Nucleus accumbens (tissue), 56 donors: ENCODE data around the gene SNX30.
A peak's percentile ranks its signal among the peaks of the same experiment; 100 is the strongest.
"Not testable (repeated sequence)": the region's sequence is repeated elsewhere in the genome, so short reads cannot be mapped to it uniquely, and the experiment has no call there.

Experiments used
- DNase-seq, 56 donors: peaks; one replicate each; lab custom pipeline; 2025; lab: John Stamatoyannopoulos, UW

Gene SNX30, protein sequence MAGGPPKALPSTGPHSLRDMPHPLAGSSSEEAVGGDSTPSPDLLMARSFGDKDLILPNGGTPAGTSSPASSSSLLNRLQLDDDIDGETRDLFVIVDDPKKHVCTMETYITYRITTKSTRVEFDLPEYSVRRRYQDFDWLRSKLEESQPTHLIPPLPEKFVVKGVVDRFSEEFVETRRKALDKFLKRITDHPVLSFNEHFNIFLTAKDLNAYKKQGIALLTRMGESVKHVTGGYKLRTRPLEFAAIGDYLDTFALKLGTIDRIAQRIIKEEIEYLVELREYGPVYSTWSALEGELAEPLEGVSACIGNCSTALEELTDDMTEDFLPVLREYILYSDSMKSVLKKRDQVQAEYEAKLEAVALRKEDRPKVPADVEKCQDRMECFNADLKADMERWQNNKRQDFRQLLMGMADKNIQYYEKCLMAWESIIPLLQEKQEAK

DNA sequence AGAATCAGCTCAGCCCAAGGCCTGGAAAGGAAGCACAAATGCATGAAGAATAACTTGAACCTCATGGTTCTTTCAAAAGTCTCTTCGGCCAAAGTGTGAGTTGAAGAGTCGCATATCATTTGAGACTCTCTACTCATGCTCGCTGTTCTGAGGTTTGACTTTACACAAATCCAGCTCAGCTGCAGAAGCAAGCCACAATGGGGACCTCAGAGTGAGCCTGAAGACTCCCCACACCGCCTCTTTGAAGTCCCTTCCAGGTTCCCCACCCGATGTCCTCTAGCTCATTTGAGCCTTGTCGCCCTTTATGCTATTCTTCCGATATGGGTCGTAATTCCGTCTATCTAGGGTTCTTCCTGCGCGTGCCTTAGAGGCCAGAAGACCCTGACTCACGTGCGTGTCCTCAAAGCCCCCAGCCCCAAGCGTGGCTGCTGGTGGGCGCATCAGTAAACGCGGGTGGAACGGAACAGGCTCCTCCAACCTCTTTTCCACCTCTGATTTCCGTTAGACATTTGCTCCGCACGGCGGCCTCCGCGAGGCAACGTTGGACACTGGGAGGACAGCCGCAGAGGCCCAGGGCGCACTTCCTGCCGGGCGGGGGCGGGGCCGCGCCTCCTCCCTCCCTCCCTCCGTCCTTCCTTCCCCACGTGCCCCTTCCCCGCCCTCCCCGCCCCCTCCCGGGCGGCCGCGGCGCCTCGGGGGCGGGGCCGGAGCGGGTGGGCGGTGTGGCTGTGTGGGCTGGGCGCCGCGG is at the start of gene SNX30:
Gene SNX30, plus strand, starts transcription at position 745 of the 748 bp plus-strand sequence. CDS start 242 bp downstream, outside the sequence.
- DNase-seq, result peak; percentile 29 to 93 (median 84)

DNA sequence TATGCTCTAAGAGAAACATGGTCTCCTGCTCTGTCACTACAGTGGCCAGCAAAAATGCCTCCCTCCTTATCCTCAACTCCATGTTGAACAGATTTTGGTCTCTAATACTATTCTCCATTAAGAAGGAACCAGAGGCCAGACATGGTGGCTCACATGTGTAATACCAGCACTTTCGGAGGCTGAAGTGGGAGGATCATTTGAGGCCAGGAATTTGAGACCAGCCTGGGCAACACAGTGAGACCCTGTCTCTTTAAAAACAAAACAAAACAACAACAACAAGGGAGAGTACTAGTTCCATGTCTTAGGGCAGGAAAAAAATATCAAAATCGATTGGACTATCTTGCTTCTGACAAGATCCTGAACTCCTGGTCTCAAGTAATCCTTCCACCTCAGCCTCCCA is 47.3 kb upstream of the SNX30 start:
- DNase-seq, result no peak

DNA sequence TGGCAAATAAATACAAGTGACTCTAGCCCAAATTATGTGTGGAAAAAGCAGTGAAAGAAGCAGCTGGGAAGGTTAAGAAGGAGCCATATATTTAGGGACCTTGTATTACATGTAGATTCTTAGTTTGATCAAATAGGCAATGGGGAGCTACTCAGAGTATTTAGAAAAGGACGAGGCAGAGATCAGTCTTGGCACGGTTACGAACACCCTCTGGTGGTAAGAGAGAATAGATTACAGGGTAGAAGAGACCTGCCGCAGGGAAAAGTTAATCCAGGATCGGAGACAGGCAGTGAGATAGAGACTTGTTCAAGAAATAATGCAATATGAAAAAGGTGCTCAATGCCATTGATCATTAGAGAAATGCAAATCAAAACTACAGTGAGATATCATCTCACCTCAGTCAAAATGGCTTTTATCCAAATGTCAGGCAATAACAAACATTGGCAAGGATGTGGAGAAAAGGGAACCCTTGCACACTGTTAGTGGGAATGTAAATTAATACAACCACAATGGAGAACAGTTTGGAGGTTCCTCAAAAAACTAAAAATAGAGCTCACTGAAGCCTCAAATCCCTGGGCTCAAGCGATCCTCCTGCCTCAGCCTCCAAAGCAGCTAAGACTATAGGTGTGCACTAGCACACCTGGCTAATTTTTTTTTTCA is 44.7 kb upstream of the SNX30 start:
- peak in 24 of 56 donors; percentile 2 to 62 (median 10) for DNase-seq

DNA sequence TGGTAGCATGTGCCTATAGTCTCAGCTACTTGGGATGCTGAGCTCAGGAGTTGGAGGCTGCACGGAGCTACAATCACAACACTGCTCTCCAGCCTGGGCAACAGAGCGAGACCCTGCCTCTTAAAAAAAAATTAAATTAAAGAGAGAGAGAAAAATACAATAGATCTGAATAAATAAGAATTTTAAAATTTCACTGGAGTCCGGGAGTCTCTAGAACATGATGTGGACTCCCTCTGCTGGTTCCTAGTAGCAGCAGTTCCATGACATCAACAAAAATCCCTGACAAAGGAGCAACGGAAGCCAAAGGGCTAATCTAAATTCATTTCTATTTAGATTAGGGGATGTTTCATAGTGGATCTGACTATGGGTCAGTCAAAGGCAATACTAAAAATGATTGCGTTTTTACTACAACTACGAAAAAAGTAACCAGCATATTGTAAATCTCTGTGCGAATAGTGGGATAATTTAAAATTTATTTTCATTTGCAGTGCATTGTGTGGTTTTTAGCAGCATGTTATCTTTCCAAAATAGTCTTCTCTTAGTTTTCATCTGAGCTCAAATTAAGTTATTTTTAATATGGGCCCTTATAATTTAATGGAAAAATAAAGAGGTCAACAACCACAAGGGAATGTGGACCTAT is 39.4 kb upstream of the SNX30 start:
- DNase-seq, result peak in 24 of 56 donors; percentile 1 to 36 (median 10)

DNA sequence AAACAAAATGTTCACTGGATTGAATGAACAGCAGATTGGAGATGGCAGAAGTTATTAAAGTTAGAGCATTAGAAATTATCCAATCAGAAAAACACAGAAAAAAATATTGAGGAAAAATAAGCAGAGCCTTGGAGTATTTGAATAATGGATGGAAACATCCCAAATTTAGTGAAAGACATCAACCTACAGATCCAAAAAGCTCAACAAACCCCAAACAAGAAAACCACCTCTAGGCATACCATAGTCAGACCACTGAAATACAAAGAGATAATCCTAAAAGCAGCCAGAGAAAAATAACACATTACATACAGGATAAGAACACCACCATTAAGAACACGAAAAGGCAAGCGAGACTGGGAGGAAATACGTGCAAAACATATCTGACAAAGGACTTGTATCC is 37.9 kb upstream of the SNX30 start:
- no peak for DNase-seq

DNA sequence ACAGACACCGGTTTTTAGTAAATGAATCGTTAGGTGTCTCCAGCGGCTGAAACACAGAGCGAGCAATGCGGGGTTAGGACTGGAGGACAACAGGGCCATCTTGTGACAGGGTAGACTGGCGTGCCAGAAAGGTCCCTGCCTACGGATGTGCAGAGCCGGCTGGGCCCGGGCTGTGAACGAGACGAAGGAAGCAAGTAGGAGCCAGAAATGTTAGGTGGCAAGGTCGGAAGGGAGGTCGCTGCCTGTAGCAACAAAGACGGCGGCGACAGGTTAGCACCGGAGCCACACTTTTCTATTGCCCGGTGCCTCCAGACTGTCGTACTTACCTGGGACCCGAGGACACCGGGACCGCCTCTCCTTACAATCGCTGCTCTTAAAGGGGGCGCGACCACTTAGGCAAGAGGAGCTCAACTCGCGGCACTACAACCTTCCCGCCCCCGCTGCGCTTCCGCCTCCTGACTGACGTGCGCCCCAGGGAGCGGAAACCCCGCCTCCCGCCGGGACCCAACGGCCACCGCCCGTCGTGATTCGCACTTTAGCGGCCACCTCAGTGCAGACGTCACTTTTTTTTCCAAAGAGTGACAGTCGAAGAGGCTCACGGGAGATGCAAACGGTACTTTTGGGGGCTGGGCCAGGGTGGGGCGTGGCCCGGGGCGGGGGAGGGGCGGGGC is 32.8 kb upstream of the SNX30 start, which contains the start of gene INIP:
Gene INIP, minus strand, starts transcription at position 457 of the 671 bp plus-strand sequence. CDS start 1,632 bp downstream, outside the sequence.
- DNase-seq, result peak; percentile 66 to 98 (median 95)

DNA sequence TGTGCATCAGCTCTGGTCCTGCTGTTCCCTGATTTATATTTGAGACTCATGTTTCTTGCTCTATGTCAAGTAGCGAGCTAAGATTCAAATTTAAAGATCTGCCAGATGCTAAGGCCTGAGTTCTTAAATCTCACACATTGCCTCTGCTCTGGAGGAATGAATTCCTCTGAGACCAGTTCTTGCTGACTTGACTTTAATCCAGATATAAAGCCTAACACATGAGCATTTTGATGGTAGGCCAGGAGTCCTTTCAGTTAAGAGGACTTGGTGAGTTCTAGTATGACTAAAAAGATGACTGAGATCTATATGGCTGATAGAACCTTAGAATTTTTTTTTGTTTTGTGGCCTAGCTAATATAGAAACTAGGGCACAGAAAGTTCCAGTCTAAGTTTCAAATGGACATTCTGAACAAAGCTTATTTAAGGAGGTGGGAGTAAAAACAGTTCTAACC is 31.3 kb upstream of the SNX30 start:
- no peak for DNase-seq

DNA sequence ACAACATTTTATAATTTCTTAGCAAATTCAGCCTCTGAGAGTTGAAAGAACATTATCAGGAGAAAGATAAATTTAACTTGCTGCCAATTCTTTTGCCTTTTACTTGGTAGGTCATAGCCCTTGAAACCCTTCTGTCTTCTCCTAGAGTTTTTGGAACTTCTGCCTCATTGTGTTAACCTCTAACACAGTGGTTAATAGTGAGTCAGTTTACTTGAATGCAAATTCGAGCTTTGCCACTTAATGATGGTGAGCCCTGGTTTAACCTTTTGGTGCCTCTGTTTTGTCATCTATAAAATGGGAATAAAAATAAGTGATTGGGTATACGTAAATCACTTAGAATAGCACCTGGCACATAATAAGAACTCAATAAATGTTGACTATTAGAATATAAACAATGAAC is 30.9 kb upstream of the SNX30 start:
- no peak for DNase-seq

DNA sequence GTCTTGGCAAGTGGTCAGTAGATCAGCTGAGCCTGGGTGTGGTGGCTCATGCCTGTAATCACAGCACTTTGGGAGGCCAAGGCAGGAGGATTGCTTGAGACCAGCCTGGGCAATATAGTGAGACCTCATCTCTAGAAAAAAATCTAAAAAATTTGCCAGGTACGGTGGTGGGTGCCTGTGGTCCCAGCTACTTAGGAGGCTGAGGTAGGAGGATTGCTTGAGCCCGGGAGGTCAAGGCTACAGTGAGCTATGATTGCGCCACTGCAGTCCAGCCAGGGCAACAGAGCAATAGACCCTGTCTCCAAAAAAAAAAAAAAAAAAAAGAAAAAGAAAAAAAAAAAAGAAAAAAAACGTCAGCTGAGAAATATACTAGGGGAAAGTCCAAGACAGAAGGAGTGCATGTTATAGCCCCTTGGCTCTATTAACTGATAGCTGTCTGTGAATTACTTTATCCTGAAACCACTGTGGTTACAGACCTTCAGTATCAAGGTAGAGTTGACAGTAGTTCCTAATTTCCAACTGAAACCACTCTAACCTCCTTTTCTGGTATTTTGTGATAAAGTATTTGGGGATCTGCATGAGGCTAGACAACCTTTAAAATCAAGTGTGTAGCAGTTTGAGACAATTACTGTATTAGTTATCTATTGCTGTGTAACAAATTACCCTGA is 30.3 kb upstream of the SNX30 start:
- DNase-seq, result no peak

DNA sequence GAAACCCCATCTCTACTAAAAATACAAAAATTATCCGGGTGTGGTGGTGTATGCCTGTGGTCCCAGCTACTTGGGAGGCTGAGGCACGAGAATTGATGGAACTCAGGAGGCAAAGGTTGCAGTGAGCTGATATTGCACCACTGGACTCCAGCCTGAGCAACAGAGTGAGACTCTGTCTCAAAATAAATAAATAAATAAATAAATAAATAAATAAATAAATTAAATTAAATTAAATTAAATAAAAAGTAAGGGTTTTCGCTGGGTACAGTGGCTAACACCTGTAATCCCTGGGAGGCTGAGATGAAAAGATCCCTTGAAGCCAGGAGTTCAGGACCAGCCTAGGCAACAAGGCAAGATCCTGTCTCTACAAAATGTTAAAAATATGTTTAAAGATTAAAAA is 27.8 kb upstream of the SNX30 start:
- DNase-seq, result not testable (repeated sequence)

DNA sequence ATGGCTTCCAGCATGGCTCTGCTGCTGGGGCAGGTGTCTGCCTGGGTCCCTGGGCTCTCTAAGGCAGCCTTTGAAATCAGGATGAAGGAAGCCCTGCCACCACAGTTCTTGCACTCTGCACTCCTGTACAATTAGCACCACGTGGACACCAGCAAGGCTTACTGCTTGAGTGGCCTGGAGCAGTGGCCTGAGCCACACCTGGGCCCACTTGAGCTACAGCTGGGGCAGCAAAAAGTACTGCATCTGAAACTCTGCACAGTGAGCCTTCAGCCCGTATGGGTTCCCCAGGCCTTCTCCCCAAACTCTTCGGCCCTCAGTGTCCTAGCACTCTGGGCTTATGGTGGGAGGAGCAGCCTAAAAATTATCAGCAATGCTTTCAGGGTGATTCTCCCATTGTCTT is 24.6 kb upstream of the SNX30 start:
- DNase-seq, result no peak

DNA sequence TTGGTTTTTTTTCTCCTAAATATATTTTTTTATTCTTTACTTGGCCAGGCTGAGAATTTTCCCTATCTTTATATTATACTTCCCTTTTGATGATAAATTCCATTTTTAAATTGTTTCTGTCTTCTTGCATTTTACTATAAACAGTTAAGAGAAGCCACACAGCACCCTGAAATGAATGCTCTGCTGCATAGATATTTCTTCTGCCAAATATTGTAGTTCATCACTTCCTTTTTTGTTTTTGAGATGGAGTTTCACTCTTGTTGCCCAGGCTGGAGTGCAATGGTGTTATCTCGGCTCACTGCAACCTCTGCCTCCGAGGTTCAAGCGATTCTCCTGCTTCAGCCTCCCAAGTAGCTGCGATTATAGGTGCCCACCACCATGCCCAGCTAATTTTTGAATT is 24.1 kb upstream of the SNX30 start:
- DNase-seq, result no peak

DNA sequence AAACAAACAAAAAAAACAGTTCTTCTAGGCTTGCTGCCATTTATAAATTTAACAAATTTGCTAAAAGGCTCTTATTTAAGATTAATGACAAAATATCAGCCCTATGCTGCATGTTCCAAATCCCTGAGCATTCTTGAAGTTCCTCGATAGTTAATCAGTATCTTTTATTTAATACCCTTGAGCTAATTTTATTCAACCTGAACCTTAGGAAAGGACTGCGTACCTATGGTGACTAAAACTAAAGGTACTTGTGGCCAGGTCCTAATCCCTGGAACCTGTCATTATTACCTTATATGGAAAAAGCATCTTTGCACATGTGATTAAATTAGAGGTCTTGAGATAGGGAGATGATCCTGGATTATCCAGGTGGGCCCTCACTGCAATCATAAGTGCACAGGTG is 22.2 kb upstream of the SNX30 start:
- no peak for DNase-seq

DNA sequence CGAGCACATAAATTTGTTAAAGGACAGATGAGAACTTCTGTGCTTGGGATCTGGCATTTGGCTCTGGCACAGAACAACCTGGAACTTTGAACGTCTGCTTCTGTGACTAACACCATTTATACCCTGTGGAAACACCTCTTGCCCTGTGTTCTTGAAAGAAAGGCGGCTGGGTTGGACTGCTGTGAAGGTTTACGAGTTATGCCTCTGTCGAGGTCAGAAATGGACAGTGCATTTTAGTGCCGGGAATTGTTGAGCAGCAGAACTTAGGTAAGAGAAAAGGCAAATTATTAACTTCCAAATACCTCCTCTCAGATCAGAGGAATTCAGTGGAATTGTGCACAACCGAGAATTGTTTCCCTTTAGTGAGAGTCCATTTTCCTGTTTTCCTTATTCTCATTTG is 18.6 kb upstream of the SNX30 start:
- no peak for DNase-seq

DNA sequence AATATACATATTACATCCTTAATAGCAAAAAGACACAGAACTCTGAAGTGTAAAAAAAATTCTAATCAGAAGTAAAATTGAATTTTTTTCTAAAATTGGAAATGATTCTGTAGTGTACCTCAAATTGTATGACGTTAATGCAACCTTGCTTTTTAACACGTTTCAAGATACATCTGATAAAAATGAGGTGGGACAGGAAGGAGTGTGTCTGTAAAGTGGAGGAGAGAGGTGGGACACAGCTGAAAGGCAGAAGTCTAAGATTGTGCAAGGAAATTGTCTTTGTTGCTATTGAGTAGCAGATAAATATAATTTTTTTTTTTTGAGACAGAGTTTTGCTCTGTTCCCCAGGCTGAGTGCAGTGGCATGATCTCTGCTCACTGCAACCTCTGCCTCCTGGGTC is 15.7 kb upstream of the SNX30 start:
- DNase-seq, result no peak

DNA sequence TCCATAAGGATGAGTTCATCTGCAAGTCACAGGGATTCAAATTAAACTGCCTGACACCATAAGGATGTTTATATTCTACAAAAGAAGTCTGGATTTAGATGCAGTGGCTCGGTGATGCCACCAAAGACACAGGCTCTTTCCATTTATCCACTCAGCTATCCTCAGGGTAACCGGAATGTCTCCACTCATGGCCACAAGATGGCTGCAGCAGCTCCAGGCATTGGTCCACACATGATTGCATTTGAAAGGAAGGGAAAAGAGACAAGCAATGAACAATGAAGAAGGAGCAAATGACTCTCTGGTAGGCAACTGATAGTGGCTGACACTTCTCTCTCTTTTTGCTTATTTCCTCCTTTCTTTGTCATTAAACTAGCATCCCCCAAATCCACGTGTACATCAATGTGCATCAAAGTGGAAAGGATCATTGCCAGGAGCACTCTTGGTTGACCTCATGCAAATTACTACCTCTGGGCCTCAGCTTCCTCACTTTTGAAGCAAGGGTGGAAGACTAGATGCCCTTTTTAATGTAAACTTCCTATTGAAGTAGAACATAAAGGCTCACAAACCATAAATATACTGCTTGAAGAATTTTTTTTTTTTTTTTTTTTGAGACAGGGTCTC is 7.2 kb upstream of the SNX30 start:
- peak in 1 of 56 donors; percentile 4 for DNase-seq

DNA sequence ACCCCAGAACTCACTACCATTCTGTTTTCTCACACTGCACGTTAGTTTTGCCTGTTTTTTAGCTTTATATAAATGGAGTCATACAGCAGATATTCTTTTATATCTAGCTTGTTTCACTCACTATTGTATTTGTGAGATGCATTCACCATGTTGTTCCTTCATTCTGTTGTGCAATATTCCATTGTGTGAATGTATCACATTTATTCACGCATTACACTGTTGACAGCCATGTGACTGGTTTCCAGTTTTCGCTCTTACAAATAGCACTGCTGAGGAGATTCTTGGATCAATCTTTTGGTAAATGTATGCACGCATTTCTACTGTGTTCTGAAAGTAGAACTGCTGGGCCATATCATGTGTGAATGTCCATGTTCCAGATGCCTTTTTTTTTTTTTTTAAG is 6.4 kb upstream of the SNX30 start:
- DNase-seq, result no peak

DNA sequence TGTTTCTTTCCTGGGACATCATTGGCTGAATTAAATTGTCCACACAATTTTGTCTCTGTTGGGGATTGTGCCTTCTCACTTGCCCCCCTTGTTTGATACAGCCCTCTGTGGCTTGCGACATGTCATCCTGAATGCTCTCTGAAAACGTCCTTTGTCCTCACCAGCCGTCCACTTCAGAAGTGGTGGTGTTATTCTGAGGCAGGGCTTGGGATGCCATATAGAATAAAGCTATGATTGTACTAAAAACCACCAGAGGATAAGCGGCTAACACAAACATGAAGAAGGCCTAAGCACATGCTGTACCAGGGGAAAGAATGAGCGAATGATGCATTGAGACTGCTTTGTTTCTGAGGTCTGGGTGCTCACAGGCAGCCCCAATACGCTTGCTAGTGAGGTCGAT is 3.5 kb upstream of the SNX30 start:
- DNase-seq, result peak in 54 of 56 donors; percentile 18 to 95 (median 78)

DNA sequence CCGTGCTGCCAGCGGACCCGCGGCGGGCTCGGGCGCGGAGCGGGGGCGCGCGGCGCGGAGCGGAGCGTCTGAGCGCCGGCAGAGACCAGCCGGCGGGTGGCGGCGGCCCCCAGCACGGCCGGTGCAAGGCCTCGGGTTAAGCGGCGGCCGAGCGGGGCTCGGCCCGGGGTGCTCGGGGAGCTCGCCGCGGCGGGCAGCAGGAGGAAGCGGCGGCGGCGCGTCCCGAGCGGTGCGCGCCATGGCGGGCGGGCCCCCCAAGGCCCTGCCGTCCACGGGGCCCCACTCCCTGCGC is 150 bp downstream of the SNX30 start:
- peak in 1 of 56 donors; percentile 60 for DNase-seq
